ENCODE data around the gene C2orf92. TPM values are rescaled to one million over a fixed set of nuclear protein-coding genes. Genes with fewer than 3 reads are reported as not detected.

Gene C2orf92
- total RNA-seq, 3 donors from 2014 or later: 3.3 to 4.4 (median 4.0) TPM

DNA sequence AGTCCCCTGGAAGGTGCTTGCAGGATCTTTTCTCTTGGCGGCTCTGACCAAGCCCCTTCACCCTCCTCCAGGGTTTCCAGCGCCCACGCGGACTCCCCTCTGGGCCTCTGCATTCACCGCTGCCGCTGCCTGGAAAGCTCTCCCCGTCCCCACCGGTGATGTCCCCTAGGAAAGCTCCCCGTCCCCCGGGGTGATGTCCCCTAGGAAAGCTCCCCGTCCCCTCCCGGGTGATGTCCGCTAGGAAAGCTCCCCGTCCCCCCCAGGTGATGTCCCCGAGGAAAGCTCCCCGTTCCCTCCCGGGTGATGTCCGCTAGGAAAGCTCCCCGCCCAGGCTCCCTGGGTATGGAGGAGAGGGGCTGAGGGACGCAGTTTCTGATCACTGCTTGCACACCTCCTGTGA lies 71.7 kb downstream of the C2orf92 start:
- Mint-ChIP-seq H3K36me3 (ENCODE audit: insufficient read depth) (peaks cover 33% of the 10 kb centered on the region), H3K4me3 (no peak overlapping the region), H3K4me1 (ENCODE audit: low read depth) (peaks cover 58% of the 10 kb centered on the region), H3K9me3 (no peaks in the 10 kb centered on the region), H3K27me3 (ENCODE audit: low read depth) (no peaks in the 10 kb centered on the region)
- no peak for DNase-seq
- no peak for ATAC-seq

GRCh38 chr2:97741686-97742085 lies 72.2 kb downstream of the C2orf92 start:
- H3K9me3 Mint-ChIP-seq: no peaks in the 10 kb centered on the region
- peaks cover 62% of the 10 kb centered on the region for H3K4me1 Mint-ChIP-seq (ENCODE audit: low read depth)
- H3K4me3 Mint-ChIP-seq: no peak overlapping the region

GRCh38 chr2:97742381-97742847 lies 72.9 kb downstream of the C2orf92 start:
- no peaks in the 10 kb centered on the region for H3K27me3 Mint-ChIP-seq (ENCODE audit: low read depth)
- H3K4me1 Mint-ChIP-seq (ENCODE audit: low read depth): peaks cover 67% of the 10 kb centered on the region
- peak; percentile 27 to 50 for ATAC-seq
- H3K9me3 Mint-ChIP-seq: no peaks in the 10 kb centered on the region
- no peak for DNase-seq
- no peak overlapping the region for H3K4me3 Mint-ChIP-seq
- H3K36me3 Mint-ChIP-seq (ENCODE audit: insufficient read depth): peaks cover 25% of the 10 kb centered on the region

More at GRCh38 chr2:97741686-97742085, 72.2 kb downstream of the C2orf92 start:
- ATAC-seq (no peak), DNase-seq (no peak)
- Mint-ChIP-seq H3K36me3 (ENCODE audit: insufficient read depth) (peaks cover 31% of the 10 kb centered on the region), H3K27me3 (ENCODE audit: low read depth) (no peaks in the 10 kb centered on the region)

GRCh38 chr2:97743913-97744312 lies 74.4 kb downstream of the C2orf92 start:
- no peaks in the 10 kb centered on the region for H3K9me3 Mint-ChIP-seq
- H3K36me3 Mint-ChIP-seq (ENCODE audit: insufficient read depth): peaks cover 16% of the 10 kb centered on the region
- ATAC-seq (no peak), DNase-seq (no peak)
- no peak overlapping the region for H3K4me3 Mint-ChIP-seq
- peaks cover 71% of the 10 kb centered on the region for H3K4me1 Mint-ChIP-seq (ENCODE audit: low read depth)
- H3K27me3 Mint-ChIP-seq (ENCODE audit: low read depth): no peaks in the 10 kb centered on the region

DNA sequence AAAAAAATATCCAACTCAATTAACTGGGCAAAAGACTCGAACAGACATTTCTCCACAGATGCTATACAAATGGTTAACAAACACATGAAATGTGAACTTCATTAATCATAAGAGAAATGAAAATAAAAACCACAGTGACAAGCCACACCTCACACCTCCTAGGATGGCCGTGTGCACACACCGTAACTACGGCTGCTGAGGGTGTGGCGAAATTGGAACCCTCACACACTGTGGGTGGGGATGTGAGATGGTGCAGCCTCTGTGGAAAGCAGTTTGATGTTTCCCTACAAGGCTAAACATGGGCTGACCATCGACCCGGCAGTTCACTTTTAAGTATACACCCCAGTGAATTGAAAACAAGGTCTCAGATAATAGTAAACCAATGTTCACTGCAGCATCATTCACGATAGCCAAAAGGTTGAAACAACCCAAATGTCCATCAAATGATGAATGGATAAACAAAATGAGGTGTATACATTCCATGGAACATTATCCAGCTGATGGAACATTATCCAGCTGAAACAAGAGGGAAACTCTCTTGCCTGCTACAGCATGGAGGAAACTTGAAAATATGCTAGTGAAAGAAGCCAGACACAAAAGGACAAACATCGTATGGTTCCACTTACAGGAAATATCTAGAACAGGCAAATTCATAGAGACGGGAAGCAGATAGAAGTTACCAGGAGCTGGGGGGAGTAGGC lies 76.1 kb downstream of the C2orf92 start:
- ATAC-seq (peak; percentile 85 to 91), DNase-seq (no peak)
- Mint-ChIP-seq H3K36me3 (ENCODE audit: insufficient read depth) (peaks cover 11% of the 10 kb centered on the region), H3K4me1 (ENCODE audit: low read depth) (peaks cover 71% of the 10 kb centered on the region), H3K4me3 (no peak overlapping the region), H3K9me3 (no peaks in the 10 kb centered on the region), H3K27me3 (ENCODE audit: low read depth) (no peaks in the 10 kb centered on the region)

DNA sequence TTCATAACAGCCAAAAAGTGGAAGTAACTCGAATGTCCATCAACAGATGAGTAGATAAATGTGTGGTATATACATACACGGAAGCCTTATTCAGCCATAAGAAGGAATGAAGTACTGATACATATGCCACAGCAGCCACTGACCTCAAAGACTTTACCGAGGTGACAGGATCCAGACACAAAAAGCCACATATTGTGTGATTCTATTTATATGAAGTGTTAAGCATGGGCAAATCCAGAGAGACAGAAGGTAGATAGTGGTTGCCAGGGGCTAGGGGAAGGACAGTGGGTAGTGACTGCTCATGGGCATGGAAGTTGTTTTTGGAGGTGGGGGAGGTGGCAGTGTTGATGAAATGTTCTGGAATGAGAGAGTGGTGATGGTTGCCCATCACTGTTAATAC lies 77.8 kb downstream of the C2orf92 start:
- no peaks in the 10 kb centered on the region for H3K9me3 Mint-ChIP-seq
- no peak for ATAC-seq
- DNase-seq: no peak
- peaks cover 10% of the 10 kb centered on the region for H3K36me3 Mint-ChIP-seq (ENCODE audit: insufficient read depth)
- H3K4me3 Mint-ChIP-seq: no peak overlapping the region
- peaks cover 55% of the 10 kb centered on the region for H3K4me1 Mint-ChIP-seq (ENCODE audit: low read depth)
- no peaks in the 10 kb centered on the region for H3K27me3 Mint-ChIP-seq (ENCODE audit: low read depth)

GRCh38 chr2:97747716-97748115 lies 78.2 kb downstream of the C2orf92 start:
- Mint-ChIP-seq H3K4me1 (ENCODE audit: low read depth) (peaks cover 51% of the 10 kb centered on the region), H3K9me3 (no peaks in the 10 kb centered on the region), H3K27me3 (ENCODE audit: low read depth) (no peaks in the 10 kb centered on the region), H3K36me3 (ENCODE audit: insufficient read depth) (peaks cover 10% of the 10 kb centered on the region), H3K4me3 (no peak overlapping the region)
- DNase-seq (no peak), ATAC-seq (no peak)

GRCh38 chr2:97749581-97749980 lies 80.1 kb downstream of the C2orf92 start:
- Mint-ChIP-seq H3K27me3 (ENCODE audit: low read depth) (no peaks in the 10 kb centered on the region), H3K9me3 (no peaks in the 10 kb centered on the region), H3K4me1 (ENCODE audit: low read depth) (peaks cover 34% of the 10 kb centered on the region), H3K4me3 (no peak overlapping the region), H3K36me3 (ENCODE audit: insufficient read depth) (peaks cover 4% of the 10 kb centered on the region)
- DNase-seq: no peak
- ATAC-seq: no peak

DNA sequence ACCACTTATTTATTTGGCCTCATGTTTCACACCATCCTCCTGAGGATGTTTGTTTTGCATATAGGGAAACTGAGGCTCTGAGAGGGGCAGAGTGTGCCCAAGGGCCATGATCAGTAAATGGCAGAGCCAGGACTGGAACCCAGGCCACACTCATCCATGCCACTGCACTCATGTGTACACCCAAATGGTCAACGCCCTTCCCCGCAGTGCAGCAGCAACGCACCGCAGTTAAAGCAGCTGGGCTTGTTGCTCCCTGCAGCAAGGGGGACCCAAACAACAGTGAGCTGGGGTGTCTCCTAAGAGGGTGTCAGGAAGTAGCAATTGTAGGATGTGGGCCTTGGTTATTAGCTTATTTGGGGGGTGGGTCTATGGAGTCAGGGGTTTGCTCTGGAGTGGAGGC lies 80.5 kb downstream of the C2orf92 start:
- ATAC-seq: no peak
- DNase-seq: no peak
- Mint-ChIP-seq H3K9me3 (no peaks in the 10 kb centered on the region), H3K4me1 (ENCODE audit: low read depth) (peaks cover 32% of the 10 kb centered on the region), H3K4me3 (no peak overlapping the region), H3K36me3 (ENCODE audit: insufficient read depth) (peaks cover 9% of the 10 kb centered on the region), H3K27me3 (ENCODE audit: low read depth) (no peaks in the 10 kb centered on the region)

DNA sequence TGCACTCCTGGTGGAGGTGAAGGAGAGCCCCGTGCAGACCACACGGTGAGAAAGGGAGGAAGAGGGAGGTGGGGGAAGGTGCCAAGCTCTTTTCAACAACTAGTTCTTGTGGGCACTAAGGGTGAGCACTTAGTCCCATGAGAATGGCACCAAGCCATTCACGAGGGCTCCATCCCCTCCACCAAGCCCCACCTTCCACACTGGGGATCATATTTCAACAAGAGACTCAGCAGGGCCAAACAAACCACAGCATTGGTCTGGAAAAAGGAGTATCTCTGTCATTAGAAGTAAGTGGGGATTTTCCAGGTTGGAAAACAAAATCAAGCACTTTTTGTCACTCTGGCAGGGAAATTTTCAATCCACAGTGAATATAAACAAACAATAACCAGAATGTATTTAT lies 82.2 kb downstream of the C2orf92 start:
- no peak for ATAC-seq
- Mint-ChIP-seq H3K4me3 (no peak overlapping the region), H3K36me3 (ENCODE audit: insufficient read depth) (peaks cover 14% of the 10 kb centered on the region), H3K4me1 (ENCODE audit: low read depth) (peaks cover 16% of the 10 kb centered on the region), H3K27me3 (ENCODE audit: low read depth) (no peaks in the 10 kb centered on the region), H3K9me3 (no peaks in the 10 kb centered on the region)
- no peak for DNase-seq

Other genes with a start within 250 kb of the C2orf92 start
- 10 to 100 TPM; 12.2 to 17.3 (median 13.7) TPM for gene ANKRD36B, start 79.8 kb upstream of the C2orf92 start, total RNA-seq
- gene COX5B, start 23.7 kb upstream of the C2orf92 start, total RNA-seq: 100 to 1,000 TPM; 198 to 216 (median 215) TPM
- 10 to 100 TPM; 66.3 to 70.7 (median 67.1) TPM for gene ACTR1B, start 5.7 kb upstream of the C2orf92 start, total RNA-seq
- gene ZAP70, start 43.9 kb downstream of the C2orf92 start, total RNA-seq: 100 to 1,000 TPM; 156 to 194 (median 186) TPM